Natural killer cell treated with Interleukin-12 subunit alpha and Interleukin-12 subunit beta and Interleukin-15 and Interleukin-18, amount 100 ng/mL, for 72 hours (primary cell): ENCODE results near the gene TCEA3. TPM values are rescaled to one million over a fixed set of nuclear protein-coding genes. Genes with fewer than 3 reads are reported as not detected.

ENCODE experiments used
- ATAC-seq, 2 donors: fragments of 150-1000 bp; cut with Tn5 transposase in 1 of 2; sonication (Bioruptor Pico), chemical (Tn5 transposase) in 1 of 2; 2 replicates each; pipeline ENCODE4 v1.10.0; 2021
- DNase-seq: peaks from one replicate; pipeline ENCODE4 v3.0.0; 2022; ENCODE audit warnings: low spot score
- H3K27ac Mint-ChIP-seq, 2 donors: 1 replicate in 1 of 2; 2 replicates in 1 of 2; pipeline ENCODE4 v1.8.0; 2022; ENCODE audit warnings: mixed read lengths in 2 of 2, mild to moderate bottlenecking in 1 of 2, moderate library complexity in 1 of 2
- H3K27me3 Mint-ChIP-seq, 2 donors: 1 replicate in 1 of 2; 2 replicates in 1 of 2; pipeline ENCODE4 v1.8.0; 2022; ENCODE audit warnings: mixed read lengths in 2 of 2
- H3K36me3 Mint-ChIP-seq: one replicate; pipeline ENCODE4 v1.8.0; 2022; ENCODE audit warnings: mixed read lengths
- H3K4me1 Mint-ChIP-seq, 2 donors: 1 replicate in 1 of 2; 2 replicates in 1 of 2; pipeline ENCODE4 v1.8.0; 2022; ENCODE audit warnings: low read depth in 2 of 2, mixed read lengths in 2 of 2, mild to moderate bottlenecking in 1 of 2
- H3K4me3 Mint-ChIP-seq: one replicate; pipeline ENCODE4 v1.8.0; 2022; ENCODE audit warnings: mixed read lengths
- H3K9me3 Mint-ChIP-seq: 2 replicates; pipeline ENCODE4 v1.8.0; 2022; ENCODE audit warnings: mixed read lengths
- total RNA-seq, 2 donors: library from RNA; stranded (reverse); gene quantifications; one replicate each; pipeline ENCODE4 v1.2.3, GENCODE V29; 2022

Gene TCEA3
- total RNA-seq, 2 donors from 2014 or later = 0.31 TPM; not detected in 1

GRCh38 chr1:23422241-23422877, 2.2 kb downstream of the TCEA3 start:
- Mint-ChIP-seq H3K4me1 (peaks cover 15 to 16% of the 10 kb centered on the region in 2 donors), H3K9me3 (no peaks in the 10 kb centered on the region), H3K36me3 (no peaks in the 10 kb centered on the region), H3K27me3 (peaks cover 22 to 28% of the 10 kb centered on the region in 2 donors), H3K4me3 (no peak overlapping the region), H3K27ac (no peak overlapping the region)
- DNase-seq (no peak), ATAC-seq (peak; percentile 52 to 64)

GRCh38 chr1:23421753-23422240, 2.8 kb downstream of the TCEA3 start:
- Mint-ChIP-seq H3K36me3 (no peaks in the 10 kb centered on the region), H3K27me3 (peaks cover 22 to 26% of the 10 kb centered on the region in 2 donors), H3K4me1 (peaks cover 15 to 16% of the 10 kb centered on the region in 2 donors), H3K9me3 (no peaks in the 10 kb centered on the region), H3K27ac (no peak overlapping the region), H3K4me3 (no peak overlapping the region)
- DNase-seq = no peak
- ATAC-seq = no peak

- Mint-ChIP-seq H3K27me3 (peaks cover 17 to 22% of the 10 kb centered on the region in 2 donors), H3K36me3 (no peaks in the 10 kb centered on the region), H3K27ac (no peak overlapping the region), H3K4me1 (peaks cover 15 to 16% of the 10 kb centered on the region in 2 donors), H3K9me3 (no peaks in the 10 kb centered on the region), H3K4me3 (no peak overlapping the region)
- DNase-seq (no peak), ATAC-seq (no peak)
Observed at GRCh38 chr1:23421343-23421742, 3.2 kb downstream of the TCEA3 start.

- no peak for DNase-seq
Observed at GRCh38 chr1:23420778-23421177, 3.8 kb downstream of the TCEA3 start.

GRCh38 chr1:23419180-23419579, 5.4 kb downstream of the TCEA3 start:
- Mint-ChIP-seq H3K27ac (no peak overlapping the region), H3K36me3 (no peaks in the 10 kb centered on the region), H3K27me3 (peaks cover 8 to 15% of the 10 kb centered on the region in 2 donors), H3K9me3 (no peaks in the 10 kb centered on the region), H3K4me3 (no peak overlapping the region), H3K4me1 (peaks cover 15 to 16% of the 10 kb centered on the region in 2 donors)
- ATAC-seq (no peak), DNase-seq (no peak)

More at GRCh38 chr1:23420778-23421177, 3.8 kb downstream of the TCEA3 start:
- no peaks in the 10 kb centered on the region for H3K9me3 Mint-ChIP-seq
- peaks cover 12 to 16% of the 10 kb centered on the region in 2 donors for H3K27me3 Mint-ChIP-seq
- no peaks in the 10 kb centered on the region for H3K36me3 Mint-ChIP-seq
- ATAC-seq = no peak
- no peak overlapping the region for H3K4me3 Mint-ChIP-seq
- no peak overlapping the region for H3K27ac Mint-ChIP-seq
- H3K4me1 Mint-ChIP-seq = peaks cover 15 to 16% of the 10 kb centered on the region in 2 donors

- DNase-seq (no peak), ATAC-seq (no peak)
- H3K4me3 Mint-ChIP-seq = no peak overlapping the region
- H3K36me3 Mint-ChIP-seq = no peaks in the 10 kb centered on the region
- no peaks in the 10 kb centered on the region for H3K9me3 Mint-ChIP-seq
- H3K27ac Mint-ChIP-seq = no peak overlapping the region
- peaks cover 0 to 7% of the 10 kb centered on the region in 2 donors for H3K27me3 Mint-ChIP-seq
- H3K4me1 Mint-ChIP-seq = peaks cover 8 to 9% of the 10 kb centered on the region in 2 donors
Observed at GRCh38 chr1:23417570-23417969, 7.0 kb downstream of the TCEA3 start.

- peaks cover 2% of the 10 kb centered on the region in 2 donors for H3K4me1 Mint-ChIP-seq
- H3K27ac Mint-ChIP-seq = no peak overlapping the region
- DNase-seq (no peak), ATAC-seq (no peak)
- H3K27me3 Mint-ChIP-seq = peaks cover 0 to 3% of the 10 kb centered on the region in 2 donors
- H3K36me3 Mint-ChIP-seq = no peaks in the 10 kb centered on the region
- no peaks in the 10 kb centered on the region for H3K9me3 Mint-ChIP-seq
- H3K4me3 Mint-ChIP-seq = no peak overlapping the region
Observed at GRCh38 chr1:23416964-23417363, 7.6 kb downstream of the TCEA3 start.

- H3K4me3 Mint-ChIP-seq = no peak overlapping the region
- H3K27ac Mint-ChIP-seq = no peak overlapping the region
- peaks cover 6% of the 10 kb centered on the region in 2 donors for H3K4me1 Mint-ChIP-seq
- no peaks in the 10 kb centered on the region for H3K36me3 Mint-ChIP-seq
- ATAC-seq (no peak), DNase-seq (no peak)
- no peaks in the 10 kb centered on the region for H3K9me3 Mint-ChIP-seq
- no peaks in the 10 kb centered on the region for H3K27me3 Mint-ChIP-seq
Observed at GRCh38 chr1:23408797-23409290, 15.7 kb downstream of the TCEA3 start.

GRCh38 chr1:23407016-23407630, 17.4 kb downstream of the TCEA3 start:
- no peaks in the 10 kb centered on the region for H3K36me3 Mint-ChIP-seq
- no peak overlapping the region for H3K27ac Mint-ChIP-seq
- DNase-seq (no peak), ATAC-seq (no peak)
- H3K4me1 Mint-ChIP-seq = peaks cover 8 to 12% of the 10 kb centered on the region in 2 donors
- H3K4me3 Mint-ChIP-seq = no peak overlapping the region
- no peaks in the 10 kb centered on the region for H3K27me3 Mint-ChIP-seq
- H3K9me3 Mint-ChIP-seq = no peaks in the 10 kb centered on the region

GRCh38 chr1:23405946-23406345, 18.6 kb downstream of the TCEA3 start:
- Mint-ChIP-seq H3K27ac (no peak overlapping the region), H3K4me3 (no peak overlapping the region), H3K36me3 (no peaks in the 10 kb centered on the region), H3K4me1 (peaks cover 8 to 12% of the 10 kb centered on the region in 2 donors), H3K27me3 (no peaks in the 10 kb centered on the region), H3K9me3 (no peaks in the 10 kb centered on the region)
- DNase-seq = no peak
- ATAC-seq = no peak

GRCh38 chr1:23403735-23404486, 20.6 kb downstream of the TCEA3 start:
- peak; percentile 80 to 81 for ATAC-seq

GRCh38 chr1:23403355-23403734, 21.2 kb downstream of the TCEA3 start:
- H3K4me1 Mint-ChIP-seq = peaks cover 8 to 12% of the 10 kb centered on the region in 2 donors
- no peak for ATAC-seq
- DNase-seq = no peak
- H3K9me3 Mint-ChIP-seq = no peaks in the 10 kb centered on the region
- no peak overlapping the region for H3K4me3 Mint-ChIP-seq
- no peaks in the 10 kb centered on the region for H3K27me3 Mint-ChIP-seq
- no peaks in the 10 kb centered on the region for H3K36me3 Mint-ChIP-seq
- H3K27ac Mint-ChIP-seq = no peak overlapping the region

More at GRCh38 chr1:23403735-23404486, 20.6 kb downstream of the TCEA3 start:
- no peaks in the 10 kb centered on the region for H3K9me3 Mint-ChIP-seq
- H3K4me1 Mint-ChIP-seq = peaks cover 8 to 12% of the 10 kb centered on the region in 2 donors
- H3K27me3 Mint-ChIP-seq = no peaks in the 10 kb centered on the region
- H3K36me3 Mint-ChIP-seq = no peaks in the 10 kb centered on the region
- H3K4me3 Mint-ChIP-seq = no peak overlapping the region
- DNase-seq = peak; percentile 86
- H3K27ac Mint-ChIP-seq = no peak overlapping the region

GRCh38 chr1:23403038-23403336, 21.6 kb downstream of the TCEA3 start:
- Mint-ChIP-seq H3K4me3 (no peak overlapping the region), H3K36me3 (no peaks in the 10 kb centered on the region), H3K4me1 (peaks cover 8 to 12% of the 10 kb centered on the region in 2 donors), H3K9me3 (no peaks in the 10 kb centered on the region), H3K27ac (no peak overlapping the region), H3K27me3 (no peaks in the 10 kb centered on the region)
- no peak for ATAC-seq
- DNase-seq = no peak
